Ecto neural progenitor cell (in vitro differentiated cells): ENCODE data around the gene NBPF8.
"Not testable (repeated sequence)": the region's sequence is repeated elsewhere in the genome, so short reads cannot be mapped to it uniquely, and the experiment has no call there.

Source experiments
- DNase-seq: peaks from one replicate; pipeline ENCODE4 v3.0.0-alpha.2; 2018; ENCODE audit warnings: low spot score

The NBPF8 gene, protein sequence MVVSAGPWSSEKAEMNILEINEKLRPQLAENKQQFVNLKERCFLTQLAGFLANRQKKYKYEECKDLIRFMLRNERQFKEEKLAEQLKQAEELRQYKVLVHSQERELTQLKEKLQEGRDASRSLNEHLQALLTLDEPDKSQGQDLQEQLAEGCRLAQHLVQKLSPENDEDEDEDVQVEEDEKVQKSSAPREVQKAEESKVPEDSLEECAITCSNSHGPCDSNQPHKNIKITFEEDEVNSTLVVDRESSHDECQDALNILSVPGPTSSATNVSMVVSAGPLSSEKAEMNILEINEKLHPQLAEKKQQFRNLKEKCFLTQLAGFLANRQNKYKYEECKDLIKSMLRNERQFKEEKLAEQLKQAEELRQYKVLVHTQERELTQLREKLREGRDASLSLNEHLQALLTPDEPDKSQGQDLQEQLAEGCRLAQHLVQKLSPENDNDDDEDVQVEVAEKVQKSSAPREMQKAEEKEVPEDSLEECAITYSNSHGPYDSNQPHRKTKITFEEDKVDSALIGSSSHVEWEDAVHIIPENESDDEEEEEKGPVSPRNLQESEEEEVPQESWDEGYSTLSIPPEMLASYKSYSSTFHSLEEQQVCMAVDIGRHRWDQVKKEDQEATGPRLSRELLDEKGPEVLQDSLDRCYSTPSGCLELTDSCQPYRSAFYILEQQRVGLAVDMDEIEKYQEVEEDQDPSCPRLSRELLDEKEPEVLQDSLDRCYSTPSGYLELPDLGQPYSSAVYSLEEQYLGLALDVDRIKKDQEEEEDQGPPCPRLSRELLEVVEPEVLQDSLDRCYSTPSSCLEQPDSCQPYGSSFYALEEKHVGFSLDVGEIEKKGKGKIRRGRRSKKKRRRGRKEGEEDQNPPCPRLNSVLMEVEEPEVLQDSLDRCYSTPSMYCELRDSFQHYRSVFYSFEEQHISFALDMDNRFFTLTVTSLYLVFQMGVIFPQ

DNA sequence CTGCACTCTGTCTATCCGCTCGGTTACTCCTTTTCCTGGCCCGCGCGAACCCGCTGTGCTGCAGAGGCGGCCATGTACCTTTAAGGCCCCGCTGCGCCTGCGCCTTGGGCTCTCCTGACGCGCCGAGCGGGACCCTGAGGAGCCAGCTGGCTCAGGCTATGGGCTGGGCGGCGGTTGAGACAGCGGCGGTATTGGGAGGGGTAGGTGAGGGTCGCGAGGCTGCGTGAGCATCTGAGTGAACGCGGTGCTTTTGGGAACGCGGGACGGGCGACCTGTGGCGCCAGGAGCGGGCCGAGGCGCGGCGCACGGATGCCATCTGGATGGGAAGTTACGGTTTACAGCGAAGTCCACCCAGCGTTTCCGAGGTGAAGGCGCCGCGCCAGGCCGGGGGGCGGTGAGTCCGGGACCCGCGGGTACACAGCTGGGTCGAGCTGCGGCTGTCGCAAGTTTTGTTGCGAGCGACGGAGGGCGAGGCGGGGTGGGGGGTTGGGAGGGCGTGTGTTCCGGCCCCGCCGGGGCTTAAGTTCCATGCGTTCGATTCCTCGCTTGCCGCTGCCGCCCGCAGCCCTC lies at the start of gene NBPF8:
NBPF8 (plus strand) TSS at position 125 of the 570 bp plus-strand sequence. CDS start 21,488 bp downstream, outside the sequence.
- peak; percentile 57 for DNase-seq

DNA sequence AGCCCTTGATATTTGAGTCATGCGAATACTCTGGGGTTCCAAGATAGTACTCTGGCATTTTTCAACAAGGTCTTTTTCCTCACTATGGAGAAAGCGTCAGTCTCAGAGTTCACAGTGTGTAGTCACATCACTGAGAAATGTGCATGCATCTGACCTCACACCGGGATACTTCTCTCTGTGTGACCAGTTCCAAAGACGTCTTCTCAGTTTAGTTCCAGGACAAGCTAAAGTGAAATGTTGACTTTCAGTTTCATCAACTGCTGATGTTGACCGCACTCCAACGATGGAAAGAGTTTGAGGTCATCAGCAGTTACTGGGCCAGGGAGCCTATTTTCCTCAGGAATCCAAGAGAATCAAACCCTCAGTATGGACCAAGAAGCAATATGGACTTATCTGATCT lies 47.1 kb upstream of the NBPF8 start:
- not testable (repeated sequence) for DNase-seq

DNA sequence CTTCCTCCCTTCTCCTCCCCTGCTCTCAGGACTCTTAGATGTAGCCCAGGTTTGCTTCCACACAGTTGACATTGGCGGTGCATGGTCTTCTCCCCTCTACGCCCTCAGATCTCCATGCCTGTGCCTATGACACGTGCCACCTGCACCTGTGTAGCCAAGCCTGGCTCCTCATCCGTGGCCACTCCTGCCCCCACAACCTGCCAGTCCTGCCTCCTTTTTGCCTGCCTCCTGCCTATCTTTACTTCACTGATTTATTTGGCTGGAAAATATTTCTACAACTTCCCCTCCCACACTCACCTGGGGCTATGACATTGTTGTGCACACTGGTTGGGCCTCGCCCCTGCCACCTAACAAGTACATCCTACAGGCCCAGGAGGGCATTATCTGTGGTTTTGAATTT lies 28.2 kb upstream of the NBPF8 start:
- DNase-seq, result not testable (repeated sequence)

DNA sequence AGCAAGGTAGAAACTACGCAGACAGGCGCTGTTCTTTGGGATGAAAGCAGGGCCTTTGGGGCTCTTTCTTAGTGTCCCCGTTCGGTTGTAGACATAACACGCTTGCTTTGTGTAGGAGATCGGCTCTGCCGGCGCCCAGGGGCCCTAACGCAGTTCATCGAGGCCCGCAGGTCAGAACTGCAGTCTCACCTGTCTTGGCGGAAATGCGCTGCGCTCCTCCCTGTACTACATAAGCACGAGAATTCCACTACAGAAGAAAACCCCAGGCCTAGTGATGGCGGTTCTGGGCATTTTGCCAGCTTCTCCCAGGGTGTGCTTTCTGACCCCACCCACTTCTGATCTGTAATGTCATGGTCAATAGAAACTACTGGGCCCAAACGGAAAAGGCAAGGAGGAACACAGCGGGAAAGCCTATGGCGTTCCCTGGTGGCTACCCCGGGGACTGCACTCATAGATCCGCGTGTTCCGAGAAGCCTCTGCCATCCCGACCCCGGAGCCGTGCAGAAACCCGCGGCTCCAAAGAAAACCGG lies 26.2 kb upstream of the NBPF8 start:
- DNase-seq, result not testable (repeated sequence)

DNA sequence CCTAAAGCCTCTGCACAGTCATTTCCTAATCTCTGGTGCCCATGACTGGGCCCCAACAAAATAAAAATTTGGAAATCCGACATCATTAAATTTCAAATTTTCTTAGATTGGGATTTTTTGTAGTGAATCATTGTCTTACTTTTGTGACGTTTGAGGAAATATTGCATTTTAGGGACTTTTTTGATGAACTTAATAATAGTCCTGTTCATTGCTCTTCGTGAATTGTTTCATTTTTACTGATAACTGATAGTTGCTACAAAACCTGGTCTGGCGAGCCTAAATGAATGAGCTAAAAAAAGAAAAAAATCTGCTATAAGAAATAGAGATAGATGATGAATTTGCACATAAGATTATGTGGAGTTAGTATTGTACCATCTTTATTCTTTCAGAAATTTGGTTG lies 23.5 kb upstream of the NBPF8 start:
- not testable (repeated sequence) for DNase-seq

DNA sequence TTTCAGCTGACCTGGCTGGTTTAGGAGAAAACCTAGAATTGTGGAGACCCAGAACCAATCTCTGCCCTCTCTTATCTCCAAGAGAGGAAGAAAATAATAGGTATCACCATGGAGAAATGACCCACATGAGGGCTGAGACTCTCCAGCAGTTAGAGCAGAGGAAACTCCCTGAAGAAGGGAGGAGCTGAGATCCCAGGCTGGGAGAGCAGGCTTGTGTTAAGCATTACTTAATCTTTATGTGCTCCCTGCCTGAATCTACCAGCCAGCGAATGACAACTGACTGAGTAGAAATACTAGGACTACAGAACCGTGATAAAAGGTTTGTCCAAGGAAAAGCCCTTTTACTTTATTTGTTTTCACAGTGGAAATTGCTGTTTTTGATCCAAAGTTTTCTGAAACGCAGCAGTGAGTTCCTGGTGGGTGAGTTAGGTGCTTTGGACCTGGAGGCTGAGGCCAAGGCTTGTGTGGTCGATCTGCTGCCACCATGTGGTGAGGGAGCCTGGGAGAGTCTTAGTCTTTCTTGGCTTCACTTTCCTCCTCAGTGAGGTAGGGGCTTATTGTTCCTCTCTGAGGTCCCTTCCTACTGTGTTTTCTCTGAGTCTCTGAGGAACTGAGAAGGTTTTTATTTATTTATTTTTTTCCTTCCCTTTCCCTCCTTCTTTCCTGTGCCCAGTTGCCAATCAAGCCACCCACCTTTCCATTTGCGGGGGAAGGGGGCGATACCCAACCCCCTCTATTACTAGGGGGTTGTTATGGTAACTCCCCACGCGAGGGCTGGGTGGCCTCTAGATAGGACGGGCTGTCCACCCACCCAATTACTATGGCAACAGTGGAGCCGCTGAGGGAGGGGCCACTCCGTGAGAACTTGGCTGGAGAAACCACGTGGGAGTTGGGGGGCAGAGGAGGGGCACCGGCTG lies 21.3 kb upstream of the NBPF8 start:
- DNase-seq, result not testable (repeated sequence)

DNA sequence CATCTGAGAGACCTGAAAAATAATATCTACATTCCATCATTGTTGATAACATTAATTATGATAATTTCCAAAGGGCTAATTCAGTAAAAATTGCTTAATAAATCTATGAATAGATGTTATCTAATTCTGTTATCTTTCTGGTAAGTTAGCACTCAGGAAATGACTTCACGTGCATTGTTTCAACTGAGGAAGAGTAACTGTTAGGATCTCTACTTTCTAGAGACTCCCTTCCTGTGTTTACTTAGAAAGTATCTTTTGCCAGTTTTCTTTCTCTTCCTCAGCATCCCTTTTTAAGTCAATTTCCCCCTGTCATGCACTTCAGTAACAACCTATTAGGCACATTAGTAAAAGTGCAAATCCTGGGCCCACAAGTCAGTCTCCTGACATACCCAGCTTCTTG lies 9.5 kb upstream of the NBPF8 start:
- not testable (repeated sequence) for DNase-seq

DNA sequence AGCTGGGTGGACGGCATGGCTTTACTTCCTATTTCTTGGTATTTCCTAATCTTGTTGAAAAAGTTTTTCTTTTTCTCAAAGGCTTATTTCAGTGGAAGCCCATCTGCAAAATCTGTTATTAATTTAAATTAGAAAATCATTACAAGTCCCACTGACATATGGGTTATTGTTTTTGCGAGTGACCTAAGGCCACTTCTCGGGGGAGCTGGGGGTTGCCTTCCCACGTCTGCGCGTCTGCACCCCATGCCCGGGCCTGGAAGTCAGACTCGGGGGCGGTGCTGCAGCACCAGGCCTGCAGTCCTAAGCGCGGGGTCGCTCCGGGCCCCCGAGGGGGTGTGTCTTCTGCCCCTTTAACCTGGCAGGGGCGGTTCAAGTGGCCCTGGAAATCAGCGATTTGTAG lies 384 bp upstream of the NBPF8 start:
- DNase-seq, result not testable (repeated sequence)

DNA sequence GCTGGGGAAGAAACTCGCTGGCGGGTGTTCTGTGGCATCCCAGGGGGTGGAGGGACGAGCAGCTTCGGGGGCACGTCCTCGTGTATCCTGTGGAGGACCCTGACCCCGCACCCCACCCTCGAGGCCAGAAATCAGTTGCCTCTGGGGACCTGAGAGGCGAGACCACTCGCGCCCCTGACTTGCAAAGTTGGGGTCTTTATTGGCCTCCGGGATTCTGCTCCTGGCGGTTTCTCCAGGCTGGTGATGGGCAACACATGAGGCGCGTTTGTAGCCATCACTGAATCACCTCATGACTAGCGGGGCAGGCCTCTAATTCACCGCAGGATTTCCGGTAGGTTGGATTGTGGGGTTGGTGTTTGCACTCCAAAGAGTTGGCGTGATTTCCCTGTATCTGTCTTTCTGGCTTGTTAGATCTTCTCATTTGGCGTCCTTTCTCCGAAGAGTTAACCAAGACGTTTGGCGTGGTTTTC lies 692 bp downstream of the NBPF8 start:
- DNase-seq, result peak; percentile 43

DNA sequence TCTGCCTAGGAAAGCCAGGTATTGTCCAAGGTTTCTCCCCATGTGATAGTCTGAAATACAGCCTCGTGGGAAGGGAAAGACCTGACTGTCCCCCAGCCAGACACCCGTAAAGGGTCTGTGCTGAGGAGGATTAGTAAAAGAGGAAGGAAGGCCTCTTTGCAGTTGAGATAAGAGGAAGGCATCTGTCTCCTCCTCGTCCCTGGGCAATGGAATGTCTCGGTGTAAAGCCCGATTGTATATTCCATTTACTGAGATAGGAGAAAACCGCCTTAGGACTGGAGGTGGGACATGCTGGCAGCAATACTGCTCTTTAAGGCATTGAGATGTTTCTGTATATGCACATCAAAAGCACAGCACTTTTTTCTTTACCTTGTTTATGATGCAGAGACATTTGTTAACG lies 10.2 kb downstream of the NBPF8 start:
- not testable (repeated sequence) for DNase-seq

DNA sequence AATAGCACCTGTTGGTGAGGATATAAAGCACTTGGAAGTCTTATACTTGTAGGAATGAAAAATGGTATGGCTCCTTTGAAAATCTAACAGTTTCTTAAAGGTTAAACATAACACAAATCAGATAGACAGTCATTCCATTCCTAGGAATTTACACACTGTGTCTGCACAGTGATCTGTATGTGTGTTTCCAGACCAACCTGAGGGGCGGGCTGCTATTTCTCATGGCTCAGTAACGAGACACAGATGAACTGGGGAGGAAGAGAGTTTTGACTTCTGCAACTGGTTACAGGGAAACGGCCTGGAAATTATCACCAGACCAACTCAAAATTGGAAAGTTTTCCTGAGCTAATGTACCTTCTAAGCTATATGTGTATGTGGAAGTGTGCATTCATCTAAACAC lies 16.8 kb downstream of the NBPF8 start:
- DNase-seq, result not testable (repeated sequence)

DNA sequence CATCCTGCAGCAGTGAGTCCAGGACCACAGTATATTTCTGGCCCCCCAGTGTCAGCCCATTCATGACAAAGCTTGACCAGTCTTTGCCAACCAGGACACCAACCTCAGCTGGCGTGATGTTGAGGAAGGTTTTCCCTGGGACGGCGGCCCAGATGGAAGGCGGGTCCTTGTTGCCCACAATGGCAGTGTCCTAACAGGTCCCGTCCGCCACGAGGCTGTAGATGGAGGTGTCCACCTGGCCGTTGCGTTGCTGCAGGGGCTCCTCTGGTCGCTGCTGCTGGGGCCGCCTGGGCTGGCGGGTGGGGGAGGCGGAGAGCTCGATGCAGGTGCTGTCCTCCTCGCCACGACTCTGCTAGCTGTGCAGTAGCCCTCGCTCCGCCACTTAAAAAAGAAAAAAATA lies 19.0 kb downstream of the NBPF8 start:
- not testable (repeated sequence) for DNase-seq

DNA sequence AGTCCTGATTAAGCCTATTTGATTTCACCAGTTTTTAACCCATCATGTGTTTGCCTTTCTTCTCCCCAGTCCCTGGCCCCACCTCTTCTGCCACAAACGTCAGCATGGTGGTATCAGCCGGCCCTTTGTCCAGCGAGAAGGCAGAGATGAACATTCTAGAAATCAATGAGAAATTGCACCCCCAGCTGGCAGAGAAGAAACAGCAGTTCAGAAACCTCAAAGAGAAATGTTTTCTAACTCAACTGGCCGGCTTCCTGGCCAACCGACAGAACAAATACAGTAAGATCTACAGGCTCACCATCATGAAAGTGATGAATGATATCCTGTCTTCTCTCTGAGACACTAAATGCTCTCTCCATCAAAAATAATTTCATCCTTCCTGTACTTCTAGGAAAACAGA lies 34.3 kb downstream of the NBPF8 start:
- not testable (repeated sequence) for DNase-seq
